K562 (cell line): ENCODE results near the gene DAD1. TPM values are rescaled to one million over a fixed set of nuclear protein-coding genes. Genes with fewer than 3 reads are reported as not detected.

Experiments
- ATAC-seq: fragments of 200-7000 bp; cut with Tn5 transposase; 3 replicates; pipeline ENCODE4 v1.9.1; 2020; ENCODE audit warnings: moderate library complexity
- BruUV-seq: library from RNA; stranded (reverse); fragments of 400-500 nt; replicated peaks from 2 replicates; lab custom pipeline; 2021; lab: Mats Ljungman, UMichigan
- CTCF ChIA-PET: fragments of 300-600 bp; formaldehyde crosslinking; extraction: SDS; loops from one replicate; lab custom pipeline; 2021; ENCODE audit warnings: low intra/inter-chr PET ratio; lab: Yijun Ruan, JAX
- POLR2A ChIA-PET: fragments of 300-600, 350-650 bp; sonication (Branson Sonifier 250); formaldehyde crosslinking; extraction: SDS; loops from one replicate; lab custom pipeline; 2021; ENCODE audit warnings: antibody characterized with exemption, inconsistent platforms; lab: Yijun Ruan, JAX
- DNase-seq, 4 experiments: peaks; one replicate each; pipeline versions ENCODE4 v3.0.0 to v3.0.0-alpha.2; 2011 to 2018; ENCODE audit warnings: low spot score in 3 of 4, mixed read lengths in 3 of 4; ENCODE audit errors: extremely low read depth in 1 of 4
- FAIRE-seq: peaks from 2 replicates; lab custom pipeline; 2011; peaks lifted over from hg19 to GRCh38; lab: Jason Lieb, UNC
- H2AFZ ChIP-seq: 2 replicates; pipeline ENCODE4 v1.6.0; 2011; ENCODE audit warnings: low read depth, low read length, control low read depth, inconsistent platforms
- H3K27ac ChIP-seq: fragments of 200-600 bp; 3 replicates; pipeline ENCODE4 v1.8.0; 2011; ENCODE audit warnings: low read depth, mild to moderate bottlenecking, control low read depth, inconsistent platforms, low read length, moderate library complexity, mixed read lengths; ENCODE audit errors: extremely low read depth
- H3K27me3 ChIP-seq, 2 experiments: fragments of 300-600 bp in 1 of 2; 2 replicates in 1 of 2; 3 replicates in 1 of 2; pipeline versions ENCODE4 v1.6.0 to v1.8.0; 2011; ENCODE audit warnings: inconsistent platforms in 2 of 2, low read length in 2 of 2, mild to moderate bottlenecking in 1 of 2, mixed read lengths in 1 of 2, moderate library complexity in 1 of 2; ENCODE audit not compliant: control insufficient read depth in 2 of 2, insufficient read depth in 2 of 2
- H3K36me3 ChIP-seq: fragments of 300-600 bp; 3 replicates; pipeline ENCODE4 v1.8.0; 2011; ENCODE audit warnings: mild to moderate bottlenecking, low read length, inconsistent platforms; ENCODE audit not compliant: control insufficient read depth, insufficient read depth
- H3K4me1 ChIP-seq, 2 experiments: fragments of 200-600 bp in 1 of 2; replicated peaks in 1 of 2; 2 replicates in 1 of 2; 3 replicates in 1 of 2; pipeline versions ENCODE4 v1.5.1 to v1.8.0; 2011; ENCODE audit warnings: inconsistent platforms in 2 of 2, low read length in 2 of 2, mild to moderate bottlenecking in 1 of 2, mixed read lengths in 1 of 2, moderate library complexity in 1 of 2; ENCODE audit not compliant: control insufficient read depth in 2 of 2, insufficient read depth in 2 of 2
- H3K4me2 ChIP-seq: 2 replicates; pipeline ENCODE4 v1.6.1; 2011; ENCODE audit warnings: low read length, control low read depth, inconsistent platforms, mixed read lengths; ENCODE audit not compliant: insufficient read depth
- H3K4me3 ChIP-seq: fragments of 200-600 bp; sonication (generic), shearing (Covaris generic); 2 replicates; pipeline ENCODE4 v1.5.1; 2016; ENCODE audit warnings: control low read depth, inconsistent platforms
- H3K79me2 ChIP-seq: fragments of 200-600 bp; 3 replicates; pipeline ENCODE4 v1.8.0; 2011; ENCODE audit warnings: low read length, inconsistent platforms; ENCODE audit not compliant: control insufficient read depth, insufficient read depth
- H3K9ac ChIP-seq, 2 experiments: 2 replicates each; pipeline versions ENCODE4 v1.6.0 to v1.6.1; 2011; ENCODE audit warnings: low read depth in 2 of 2, low read length in 2 of 2, control low read depth in 1 of 2, inconsistent platforms in 1 of 2, mild to moderate bottlenecking in 1 of 2, mixed read lengths in 1 of 2; ENCODE audit not compliant: insufficient read depth in 1 of 2
- H3K9me1 ChIP-seq: one replicate; pipeline ENCODE4 v1.6.0; 2011; ENCODE audit warnings: inconsistent platforms, mild to moderate bottlenecking, low read length, moderate library complexity; ENCODE audit not compliant: control insufficient read depth, insufficient read depth
- H3K9me3 ChIP-seq: replicated peaks from 2 replicates; pipeline ENCODE4 v1.5.1; 2011; ENCODE audit warnings: low read depth, low read length, inconsistent platforms; ENCODE audit not compliant: control insufficient read depth, insufficient read depth
- H4K20me1 ChIP-seq: replicated peaks from 2 replicates; pipeline ENCODE4 v1.6.1; 2011; ENCODE audit warnings: low read length, inconsistent platforms, mixed read lengths; ENCODE audit not compliant: control insufficient read depth, insufficient read depth
- ARNT ChIP-seq, 2 experiments: fragments of 450-650 bp; IDR thresholded peaks; 2 replicates each; pipeline ENCODE4 v1.6.1; 2016; ENCODE audit warnings: mild to moderate bottlenecking in 1 of 2
- WGBS: fragments of 100-300 bp; shearing (Covaris generic); methylation state at CpG from one replicate; pipeline ENCODE4 v1.1.6; 2016; ENCODE audit warnings: low coverage, mixed read lengths; ENCODE audit not compliant: insufficient coverage; ENCODE audit errors: missing lambda C conversion rate; 5-methylcytosine and 5-hydroxymethylcytosine counted together
- in situ Hi-C: fragments of 300-500 bp; cut with MboI; formaldehyde crosslinking; loops from 4 replicates; pipeline ENCODE4 v1.15.0; 2018; ENCODE audit warnings: inconsistent platforms, mixed read lengths
- intact Hi-C: fragments of 100-400 bp; cut with micrococcal nuclease; formaldehyde crosslinking; loops from 2 replicates; pipeline ENCODE4 v1.14.2; 2022
- polyA plus RNA-seq, 8 experiments: library from polyadenylated mRNA; depleted of rRNA in 4 of 8; stranded (reverse) in 5 of 8; unstranded in 3 of 8; fragments of >200 nt; fragmentation: Nextera tagmentation in 2 of 8; fragmentation: Illumina TruSeq in 1 of 8; extraction: Ambion mirVana in 2 of 8; extraction: Trizol in 1 of 8; gene quantifications; 2 replicates each; pipeline versions ENCODE4 v1.2.1 to v1.2.3, GENCODE V29; 2011 to 2014; ENCODE audit warnings: inconsistent platforms in 1 of 8, missing spikeins in 1 of 8
- total RNA-seq, 7 experiments: library from RNA; depleted of rRNA in 6 of 7; stranded (reverse); fragments of >200 nt in 6 of 7; fragmentation: Illumina TruSeq in 2 of 7; extraction: Trizol in 2 of 7; gene quantifications; 2 replicates each; pipeline versions ENCODE4 v1.2.1 to v1.2.3, GENCODE V29; 2011 to 2021; ENCODE audit warnings: low replicate concordance in 1 of 7
- TF ChIP-seq, protein P1 (sequence below): fragments of 450-650 bp; IDR thresholded peaks from 2 replicates; pipeline ENCODE4 v1.6.1; 2018; ENCODE audit not compliant: partially characterized antibody

Gene DAD1
- total and polyA plus RNA-seq, 9 of the 15 experiments (the other 6 are each of a cell fraction or from before 2014, with no cell fraction given): 104 to 617 (median 222) TPM

DNA sequence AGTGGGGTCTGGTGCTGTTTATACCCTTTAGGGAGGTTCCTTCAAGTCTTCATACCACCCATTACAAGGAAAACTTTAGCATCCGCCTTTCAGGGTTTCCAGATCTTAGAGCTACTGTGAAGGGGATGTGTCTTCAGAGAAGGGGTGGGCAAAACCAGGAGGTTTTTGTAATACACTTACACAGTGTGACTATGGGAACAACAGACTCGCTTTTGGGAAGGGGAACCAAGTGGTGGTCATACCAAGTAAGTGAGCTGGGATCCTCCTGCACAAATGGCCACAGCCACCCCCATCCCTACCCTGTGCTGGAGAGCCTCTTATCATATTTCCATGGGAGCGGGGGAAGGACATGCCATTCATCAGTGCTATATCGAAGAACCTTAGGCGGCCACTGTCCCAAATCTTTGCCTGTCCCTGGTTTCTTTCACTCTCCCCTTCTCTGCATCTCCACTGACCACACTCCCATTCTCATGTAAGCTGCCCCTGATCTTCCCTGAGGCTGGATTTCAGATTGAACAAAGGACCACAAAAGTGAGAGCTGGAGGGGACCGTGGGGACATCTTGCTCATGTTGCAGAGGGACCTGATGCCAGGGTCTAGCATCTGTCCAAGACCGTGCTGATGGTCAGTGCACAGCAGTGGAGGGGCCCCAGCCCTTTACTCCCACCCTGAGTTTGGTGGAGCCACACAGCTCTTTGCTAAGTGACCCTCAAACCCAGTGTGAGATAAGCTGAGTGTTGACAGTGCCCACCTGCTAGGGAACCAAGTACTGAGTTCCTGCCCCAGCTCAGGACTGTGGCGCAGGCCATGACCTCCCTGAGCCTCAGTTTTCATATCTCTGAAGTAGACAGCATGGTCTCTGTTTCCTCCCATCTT lies 51.4 kb downstream of the DAD1 start:
- intact Hi-C loops: no loop called here
- H3K4me3 ChIP-seq: no peak overlapping the region
- no TSS peak for BruUV-seq
- 45% methylated on average over 7 of the region's 8 CpGs for WGBS
- H3K27ac ChIP-seq: peak overlapping the region; percentile 77; the same call in 1 of the 3 replicates
- H4K20me1 ChIP-seq: no peaks in the 10 kb centered on the region
- no peaks in the 10 kb centered on the region for H3K79me2 ChIP-seq
- no peaks in the 10 kb centered on the region for H3K27me3 ChIP-seq
- TF ChIP-seq, protein P1, sequence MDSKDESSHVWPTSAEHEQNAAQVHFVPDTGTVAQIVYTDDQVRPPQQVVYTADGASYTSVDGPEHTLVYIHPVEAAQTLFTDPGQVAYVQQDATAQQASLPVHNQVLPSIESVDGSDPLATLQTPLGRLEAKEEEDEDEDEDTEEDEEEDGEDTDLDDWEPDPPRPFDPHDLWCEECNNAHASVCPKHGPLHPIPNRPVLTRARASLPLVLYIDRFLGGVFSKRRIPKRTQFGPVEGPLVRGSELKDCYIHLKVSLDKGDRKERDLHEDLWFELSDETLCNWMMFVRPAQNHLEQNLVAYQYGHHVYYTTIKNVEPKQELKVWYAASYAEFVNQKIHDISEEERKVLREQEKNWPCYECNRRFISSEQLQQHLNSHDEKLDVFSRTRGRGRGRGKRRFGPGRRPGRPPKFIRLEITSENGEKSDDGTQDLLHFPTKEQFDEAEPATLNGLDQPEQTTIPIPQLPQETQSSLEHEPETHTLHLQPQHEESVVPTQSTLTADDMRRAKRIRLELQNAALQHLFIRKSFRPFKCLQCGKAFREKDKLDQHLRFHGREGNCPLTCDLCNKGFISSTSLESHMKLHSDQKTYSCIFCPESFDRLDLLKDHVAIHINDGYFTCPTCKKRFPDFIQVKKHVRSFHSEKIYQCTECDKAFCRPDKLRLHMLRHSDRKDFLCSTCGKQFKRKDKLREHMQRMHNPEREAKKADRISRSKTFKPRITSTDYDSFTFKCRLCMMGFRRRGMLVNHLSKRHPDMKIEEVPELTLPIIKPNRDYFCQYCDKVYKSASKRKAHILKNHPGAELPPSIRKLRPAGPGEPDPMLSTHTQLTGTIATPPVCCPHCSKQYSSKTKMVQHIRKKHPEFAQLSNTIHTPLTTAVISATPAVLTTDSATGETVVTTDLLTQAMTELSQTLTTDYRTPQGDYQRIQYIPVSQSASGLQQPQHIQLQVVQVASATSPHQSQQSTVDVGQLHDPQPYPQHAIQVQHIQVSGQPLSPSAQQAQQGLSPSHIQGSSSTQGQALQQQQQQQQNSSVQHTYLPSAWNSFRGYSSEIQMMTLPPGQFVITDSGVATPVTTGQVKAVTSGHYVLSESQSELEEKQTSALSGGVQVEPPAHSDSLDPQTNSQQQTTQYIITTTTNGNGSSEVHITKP: peak; percentile 75
- TF ChIP-seq ARNT (IDR thresholded peaks at IDR 0.05): no peak
- TF ChIP-seq, all 486 proteins: peak for 1
- FAIRE-seq (no peak), ATAC-seq (0 out of 3 replicates have a peak, but pooled peaks have one; percentile 22), DNase-seq (no peak)
- POLR2A ChIA-PET: interaction anchor here (0.5 to 1.2 kb wide), 3 partner anchors 23 to 289 kb away, joined by 3 to 4 read pairs (median 3); no protein-coding TSS in a partner anchor
- in situ Hi-C loops: no loop called here
- CTCF ChIA-PET: interaction anchor here (0.7 kb wide), 1 partner anchor 41 kb away, joined by 3 read pairs; no protein-coding TSS in a partner anchor
- H3K4me1 ChIP-seq: peaks cover 0 to 20% of the 10 kb centered on the region in 2 experiments; a peak in 4 of 5 replicates
- H2AFZ ChIP-seq: peak overlapping the region; percentile 23; the same call in 1 of the 2 replicates
- no peaks in the 10 kb centered on the region for H3K9me1 ChIP-seq
- 0 out of 2 replicates have a peak overlapping the region, but pooled peaks have one; percentile 5 for H3K4me2 ChIP-seq
- H3K9ac ChIP-seq: no peak overlapping the region
- no peaks in the 10 kb centered on the region for H3K36me3 ChIP-seq
- H3K9me3 ChIP-seq: no peaks in the 10 kb centered on the region
